ENCODE results near the gene SHROOM1. TPM values are rescaled to one million over a fixed set of nuclear protein-coding genes. Genes with fewer than 3 reads are reported as not detected.

SHROOM1 gene
- total and polyA plus RNA-seq, 2 of the 8 experiments (the other 6 are each of a cell fraction or from before 2014, with no cell fraction given) = 3.9 to 5.2 TPM

- Histone ChIP-seq H3K14ac (ENCODE audit: insufficient read length) (no peak overlapping the region), H4K5ac (ENCODE audit: insufficient read length, low read depth, low read length) (no peak overlapping the region), H2BK20ac (ENCODE audit: low read length) (no peak overlapping the region), H3K4me3 (ENCODE audit: extremely low read depth in 1 of 4, insufficient read depth in 2 of 4, low read depth in 3 of 4, low read length in 4 of 4) (no peak overlapping the region), H3K18ac (ENCODE audit: extremely low read depth, low read length) (no peak overlapping the region), H4K8ac (ENCODE audit: extremely low read depth, insufficient read depth, low read length) (no peak overlapping the region), H3K27ac (ENCODE audit: low read depth, low read length) (no peak overlapping the region), H3K23ac (ENCODE audit: insufficient read length) (no peak overlapping the region), H2BK5ac (ENCODE audit: low read depth, low read length) (no peak overlapping the region), H3K9ac (replicated peaks in 1 of 4; ENCODE audit: extremely low read depth in 1 of 4, low read depth in 3 of 4, low read length in 3 of 4) (no peak overlapping the region), H3K79me2 (ENCODE audit: control insufficient read depth in 1 of 2, insufficient read depth in 2 of 2, low read length in 2 of 2) (peaks cover 0 to 7% of the 10 kb centered on the region in 2 experiments; a peak in 1 of 4 replicates), H4K20me1 (replicated peaks in 1 of 2; ENCODE audit: control insufficient read depth in 1 of 2, insufficient read depth in 2 of 2, low read length in 2 of 2) (peaks cover 3 to 11% of the 10 kb centered on the region in 2 experiments), H2BK12ac (ENCODE audit: low read depth, low read length) (no peak overlapping the region), H2BK120ac (replicated peaks; ENCODE audit: low read depth, low read length) (no peak overlapping the region), H3K36me3 (ENCODE audit: control insufficient read depth in 2 of 4, insufficient read depth in 4 of 4, low read length in 3 of 4) (no peaks in the 10 kb centered on the region), H3K27me3 (replicated peaks in 1 of 4; ENCODE audit: control insufficient read depth in 3 of 4, extremely low read depth in 1 of 4, insufficient read depth in 3 of 4, low read length in 3 of 4) (peaks cover 2 to 41% (median 31%) of the 10 kb centered on the region in 4 experiments), H3K23me2 (ENCODE audit: low read depth, low read length) (peaks cover 10% of the 10 kb centered on the region), H3K9me3 (ENCODE audit: insufficient read depth in 2 of 2, low read depth in 1 of 2, low read length in 1 of 2) (no peaks in the 10 kb centered on the region), H3K4ac (replicated peaks; ENCODE audit: insufficient read length, low read depth, low read length) (no peak overlapping the region), H2AFZ (ENCODE audit: low read length) (no peak overlapping the region), H3K79me1 (ENCODE audit: low read depth, low read length) (peaks cover 4% of the 10 kb centered on the region), H4K91ac (replicated peaks; ENCODE audit: insufficient read length, low read length) (no peak overlapping the region), H2AK5ac (ENCODE audit: low read depth, low read length) (0 out of 2 replicates have a peak overlapping the region, but pooled peaks have one; percentile 42), H3K4me1 (replicated peaks in 1 of 4; ENCODE audit: control insufficient read depth in 3 of 4, insufficient read depth in 4 of 4, low read length in 3 of 4) (peaks cover 0 to 24% (median 6%) of the 10 kb centered on the region in 4 experiments; a peak in 5 of 7 replicates), H3K56ac (replicated peaks; ENCODE audit: insufficient read length, low read depth, low read length) (no peak overlapping the region), H3K4me2 (ENCODE audit: insufficient read depth in 1 of 2, low read depth in 2 of 2, low read length in 2 of 2) (no peak overlapping the region), H2BK15ac (ENCODE audit: low read length) (no peak overlapping the region)
- ChIA-PET POLR2A (ENCODE audit: partially characterized antibody) (no interaction called here), CTCF (ENCODE audit: partially characterized antibody) (interaction anchor here (0.6 to 6.6 kb wide), 10 partner anchors 8 to 261 kb away, joined by 3 to 58 read pairs (median 3); partner anchors contain the start of gene CCNI2)
- no peak for TF ChIP-seq EZH2 (IDR thresholded peaks at IDR 0.05; ENCODE audit: low read depth, low read length, severe bottlenecking)
- TF ChIP-seq POLR2AphosphoS5 (IDR thresholded peaks at IDR 0.05; ENCODE audit: low read depth, low read length) = no peak
- 89% methylated on average over 11 of the region's 12 CpGs; no CpG with 5 or more reads in 1 of the 2 experiments for WGBS, 2 experiments (ENCODE audit: extremely low coverage in 1 of 2, insufficient coverage in 1 of 2, insufficient read length in 1 of 2, insufficient replicate concordance in 2 of 2, low coverage in 1 of 2, low lambda C conversion rate in 2 of 2, missing lambda C conversion rate in 1 of 2)
- no peak for FAIRE-seq
- no peak for DNase-seq (ENCODE audit: low read depth in 1 of 2, low spot score in 2 of 2)
Observed at GRCh38 chr5:132773601-132774355, 56.7 kb downstream of the SHROOM1 start.

Measured in H1 (cell line).